ENCODE data around the gene USH1C. TPM values are rescaled to one million over a fixed set of nuclear protein-coding genes. Genes with fewer than 3 reads are reported as not detected.

USH1C gene
- total RNA-seq, 1 experiment from 2014 or later: 1.0 TPM

- H3K79me1 ChIP-seq (ENCODE audit: insufficient read depth, low read depth, low read length, poor library complexity, severe bottlenecking): no peaks in the 10 kb centered on the region
- no peak overlapping the region for H2BK12ac ChIP-seq (ENCODE audit: insufficient read length, low read depth, low read length)
- no peak overlapping the region for H4K91ac ChIP-seq (ENCODE audit: insufficient read length, low read depth, low read length)
- H3K4me2 ChIP-seq (ENCODE audit: insufficient read depth, insufficient read length, low read length): no peak overlapping the region
- H3T11ph ChIP-seq (ENCODE audit: low read length): no peak overlapping the region
- Mint-ChIP-seq H3K4me1 (peaks cover 0 to 25% of the 10 kb centered on the region in 2 experiments; a peak in 2 of 4 replicates), H3K9me3 (no peaks in the 10 kb centered on the region), H3K27me3 (ENCODE audit: low read depth) (peaks cover 8% of the 10 kb centered on the region), H3K36me3 (ENCODE audit: insufficient read depth in 1 of 3, low read depth in 3 of 3) (no peaks in the 10 kb centered on the region), H3K27ac (no peak overlapping the region), H3K4me3 (no peak overlapping the region)
- no CpG with 5 or more reads among the region's 2 CpGs for WGBS (ENCODE audit: extremely low coverage, insufficient read length, low lambda C conversion rate)
- TF ChIP-seq CTCF (conservative IDR thresholded peaks at IDR 0.05): no peak
- H3K79me2 ChIP-seq (ENCODE audit: insufficient read depth, low read length): no peaks in the 10 kb centered on the region
- H2BK5ac ChIP-seq (ENCODE audit: insufficient read length, low read length): no peak overlapping the region
- H3K9ac ChIP-seq (ENCODE audit: extremely low read depth, insufficient read length, low read length): no peak overlapping the region
- DNase-seq: no peak
- no peak overlapping the region for H3K27ac ChIP-seq (ENCODE audit: insufficient read length, low read depth, low read length)
- no peaks in the 10 kb centered on the region for H3K27me3 ChIP-seq (ENCODE audit: insufficient read depth, low read length)
- no peaks in the 10 kb centered on the region for H3K9me3 ChIP-seq (ENCODE audit: control insufficient read depth, low read depth, low read length)
- no peak overlapping the region for H3K4ac ChIP-seq (ENCODE audit: low read depth, low read length)
- no peak overlapping the region for H2BK120ac ChIP-seq (ENCODE audit: low read depth, low read length, poor library complexity, severe bottlenecking)
- H4K5ac ChIP-seq (ENCODE audit: insufficient read length, low read depth, low read length): no peak overlapping the region
- no peak overlapping the region for H3K18ac ChIP-seq (ENCODE audit: insufficient read length, low read depth, low read length)
- no peak overlapping the region for H2BK15ac ChIP-seq (ENCODE audit: low read depth, low read length)
- H3K4me1 ChIP-seq (ENCODE audit: insufficient read depth, low read length): no peaks in the 10 kb centered on the region
- H3K56ac ChIP-seq (ENCODE audit: insufficient read length, low read depth, low read length): no peak overlapping the region
- no peaks in the 10 kb centered on the region for H3K23me2 ChIP-seq (ENCODE audit: insufficient read length, low read depth, low read length, poor library complexity, severe bottlenecking)
- no peak overlapping the region for H3K14ac ChIP-seq (ENCODE audit: insufficient read depth, low read length)
- H3K23ac ChIP-seq (ENCODE audit: insufficient read length, low read depth, low read length): no peak overlapping the region
- no peaks in the 10 kb centered on the region for H4K20me1 ChIP-seq (ENCODE audit: control insufficient read depth, insufficient read depth, insufficient read length)
- H2AK5ac ChIP-seq (ENCODE audit: insufficient read length, low read length): no peak overlapping the region
- no peak overlapping the region for H2BK20ac ChIP-seq (ENCODE audit: low read depth, low read length, poor library complexity, severe bottlenecking)
- no peak overlapping the region for H2AFZ ChIP-seq (ENCODE audit: low read length)
- no peak overlapping the region for H4K8ac ChIP-seq (replicated peaks; ENCODE audit: insufficient read length, low read depth, low read length)
Measured at GRCh38 chr11:17532784-17533183, 11.4 kb downstream of the USH1C start.
